GM21447 (cell line): ENCODE data around the gene MCTS1.
"Not testable (repeated sequence)": the region's sequence is repeated elsewhere in the genome, so short reads cannot be mapped to it uniquely, and the experiment has no call there.

Experiments
- ATAC-seq: cut with Tn5 transposase; IDR thresholded peaks from one replicate; pipeline ENCODE4 v1.9.1; 2021; ENCODE audit not compliant: unreplicated experiment

The MCTS1 gene, protein sequence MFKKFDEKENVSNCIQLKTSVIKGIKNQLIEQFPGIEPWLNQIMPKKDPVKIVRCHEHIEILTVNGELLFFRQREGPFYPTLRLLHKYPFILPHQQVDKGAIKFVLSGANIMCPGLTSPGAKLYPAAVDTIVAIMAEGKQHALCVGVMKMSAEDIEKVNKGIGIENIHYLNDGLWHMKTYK

DNA sequence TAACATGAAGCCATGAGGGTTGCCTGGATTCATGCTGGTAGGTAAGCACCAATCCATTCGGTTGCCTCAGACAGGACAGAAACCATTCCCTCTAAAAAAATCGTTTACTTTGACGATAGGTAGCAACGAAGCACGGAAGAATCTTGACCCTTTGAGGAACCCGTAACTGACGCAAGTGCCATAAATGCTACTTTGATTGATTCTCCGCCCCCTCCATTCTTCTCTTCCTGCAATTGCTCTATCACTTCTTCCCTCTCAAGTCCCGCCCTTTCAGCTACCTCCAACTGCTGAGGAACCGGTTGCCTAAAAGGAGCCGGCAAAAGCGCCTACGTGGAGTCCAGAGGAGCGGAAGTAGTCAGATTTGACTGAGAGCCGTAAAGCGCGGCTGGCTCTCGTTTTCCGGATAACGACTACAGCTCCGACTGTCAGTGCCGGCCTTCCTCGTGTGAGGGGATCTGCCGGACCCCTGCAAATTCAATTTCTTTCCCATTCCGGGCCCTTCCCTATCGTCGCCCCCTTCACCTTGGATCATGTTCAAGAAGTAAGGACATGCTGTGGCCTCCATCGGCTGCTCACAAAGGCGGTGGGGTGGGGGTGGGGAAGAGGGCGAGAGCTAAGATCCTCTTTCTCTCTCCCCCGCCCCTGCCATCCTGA is at the start of gene MCTS1:
TSS of gene MCTS1 (plus strand) at position 395 of the 654 bp plus-strand sequence. CDS start at position 531, 136 bp downstream.
- peak; percentile 90 for ATAC-seq

DNA sequence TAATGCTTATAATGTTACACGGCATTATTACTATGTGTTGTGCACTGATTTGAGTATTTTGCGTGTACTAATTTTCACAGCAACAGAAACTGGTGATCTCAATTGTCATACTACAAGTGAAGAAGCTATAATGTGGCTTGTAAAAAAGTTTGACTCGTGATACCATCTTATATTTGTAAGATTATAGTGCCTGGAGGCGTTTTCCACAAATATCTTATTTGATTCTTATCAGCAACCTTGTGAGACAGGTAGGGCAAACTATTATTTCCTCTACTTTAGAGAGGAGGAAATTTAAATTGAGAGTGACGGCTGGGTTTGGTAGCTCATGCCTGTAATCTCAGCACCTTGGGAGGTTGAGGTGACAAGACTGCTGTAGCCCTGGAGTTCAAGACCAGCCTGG is 47.6 kb upstream of the MCTS1 start:
- no peak for ATAC-seq

DNA sequence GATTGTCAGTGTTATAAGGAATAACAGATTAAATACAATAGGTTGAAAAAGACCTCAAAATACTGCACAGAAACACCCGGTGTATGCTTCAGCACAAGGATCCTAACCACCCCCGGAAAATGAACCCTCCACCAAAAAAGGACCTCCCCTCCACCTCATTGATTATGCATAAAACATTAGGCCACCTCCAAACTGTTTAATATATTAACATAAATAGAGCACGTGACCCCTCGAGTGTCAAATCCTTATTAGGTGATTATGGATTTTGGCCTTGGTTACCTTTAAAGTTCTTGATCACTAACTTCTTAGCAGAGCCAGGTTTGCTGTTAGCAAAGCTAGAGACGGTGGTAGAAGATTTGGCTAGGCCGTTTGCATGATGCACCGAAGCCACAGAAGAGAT is 44.1 kb upstream of the MCTS1 start:
- peak; percentile 36 for ATAC-seq

DNA sequence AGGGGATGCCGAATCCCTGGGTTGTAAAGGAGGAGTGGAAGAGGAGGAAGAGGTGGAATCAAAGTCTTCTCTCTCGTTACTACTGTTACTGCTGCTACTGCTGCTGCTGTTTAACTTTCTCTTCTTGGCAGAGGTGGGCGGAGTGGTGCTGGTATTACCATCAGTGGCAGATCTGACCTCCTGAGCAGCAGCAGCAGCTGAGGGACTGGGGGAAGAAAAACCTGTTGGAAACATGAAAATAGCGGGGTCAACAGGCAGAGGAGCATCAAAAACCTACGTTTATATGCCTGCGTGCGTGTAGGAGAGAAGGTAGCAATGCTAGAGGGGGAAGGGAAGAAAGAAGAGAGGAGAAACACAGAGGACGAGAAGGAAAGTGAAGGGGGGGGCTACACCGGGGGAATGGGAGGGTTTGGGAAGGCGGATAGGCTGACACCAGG is 43.5 kb upstream of the MCTS1 start:
- ATAC-seq, result peak; percentile 41

DNA sequence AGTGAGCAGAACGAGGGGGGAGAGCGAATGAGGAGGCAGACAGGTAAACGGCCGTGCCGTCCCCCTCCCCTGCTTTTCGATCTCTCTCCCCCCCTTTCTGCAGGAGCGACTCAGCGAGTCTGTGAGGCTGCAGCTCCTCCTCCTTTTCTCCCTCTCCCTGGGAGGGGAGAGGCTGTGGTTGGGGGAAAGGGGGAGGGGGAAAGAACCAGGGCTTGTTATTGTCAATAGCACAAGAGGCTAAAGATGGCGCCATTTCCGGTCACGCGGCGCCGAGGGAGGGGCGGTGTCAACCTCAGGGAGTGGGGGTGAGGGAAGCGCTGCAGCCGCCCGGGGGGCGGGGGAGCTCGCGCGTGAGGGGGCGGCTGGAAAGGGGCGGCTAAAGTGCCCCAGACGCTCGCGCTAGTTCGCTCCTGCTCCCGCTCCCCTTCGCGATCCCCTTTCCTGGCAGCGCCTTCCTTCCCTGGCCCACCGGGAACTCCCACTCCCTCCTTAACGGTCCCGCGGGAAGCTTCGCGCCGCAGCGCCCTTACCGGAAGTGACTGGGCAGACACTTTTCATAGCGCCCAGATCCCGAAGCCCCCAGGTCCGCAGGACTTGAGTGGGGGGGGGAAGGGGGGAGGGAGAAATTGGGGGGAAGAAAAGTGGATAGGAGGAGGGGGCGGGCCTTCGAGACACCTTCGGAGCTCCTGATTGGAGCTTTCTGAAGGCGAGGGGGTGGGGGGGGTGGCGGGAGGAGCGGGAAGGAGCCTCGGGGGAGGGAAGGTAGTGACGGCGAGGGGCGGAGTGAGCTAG is 42.9 kb upstream of the MCTS1 start, which contains the start of gene CUL4B:
TSS of gene CUL4B (minus strand) at position 121 of the 792 bp plus-strand sequence. CDS start 324 bp downstream, outside the sequence.
- ATAC-seq, result peak; percentile 73

DNA sequence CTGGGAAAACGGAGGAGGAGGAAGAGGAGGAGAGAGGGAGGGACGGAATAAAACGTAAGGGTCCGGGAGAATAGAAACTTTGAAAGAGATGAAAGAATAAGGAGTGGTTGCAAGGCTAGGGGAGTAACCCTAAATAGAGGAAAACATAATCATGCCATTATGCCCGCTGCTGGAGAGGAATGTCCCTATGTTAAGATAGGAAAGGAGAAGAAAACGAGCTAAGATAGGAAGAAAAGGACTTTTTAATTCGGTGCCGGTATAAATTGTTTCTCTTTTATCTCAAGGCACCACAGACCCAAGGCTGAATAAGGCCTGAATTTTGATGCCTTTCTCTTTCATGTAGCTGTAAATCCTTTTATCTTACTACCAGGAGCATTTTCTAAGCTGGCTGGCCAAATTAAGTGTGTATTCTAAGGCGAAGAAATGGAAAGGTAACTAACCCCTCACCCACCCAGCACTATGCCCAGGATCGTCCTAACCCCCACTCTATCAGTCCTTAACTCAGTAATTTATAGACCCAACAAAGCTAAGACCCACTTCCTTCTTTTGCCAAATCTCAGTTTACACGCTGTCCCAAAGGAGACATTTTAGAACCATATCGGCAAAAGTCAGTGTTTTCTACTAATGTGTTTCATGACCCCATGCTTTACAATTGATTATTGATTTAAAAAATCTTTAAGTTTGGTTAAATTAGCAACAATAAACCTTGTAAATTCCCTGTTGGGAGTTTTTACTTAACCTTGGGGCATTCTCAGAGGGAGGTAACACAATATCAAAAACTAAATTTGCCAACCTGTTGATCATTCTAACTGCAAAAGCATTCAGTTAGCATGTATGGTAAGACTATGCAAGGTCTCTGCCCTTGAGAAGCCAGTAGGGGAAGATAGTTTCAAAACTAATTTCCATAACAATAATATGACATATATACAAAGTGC is 42.0 kb upstream of the MCTS1 start:
- ATAC-seq, result no peak

DNA sequence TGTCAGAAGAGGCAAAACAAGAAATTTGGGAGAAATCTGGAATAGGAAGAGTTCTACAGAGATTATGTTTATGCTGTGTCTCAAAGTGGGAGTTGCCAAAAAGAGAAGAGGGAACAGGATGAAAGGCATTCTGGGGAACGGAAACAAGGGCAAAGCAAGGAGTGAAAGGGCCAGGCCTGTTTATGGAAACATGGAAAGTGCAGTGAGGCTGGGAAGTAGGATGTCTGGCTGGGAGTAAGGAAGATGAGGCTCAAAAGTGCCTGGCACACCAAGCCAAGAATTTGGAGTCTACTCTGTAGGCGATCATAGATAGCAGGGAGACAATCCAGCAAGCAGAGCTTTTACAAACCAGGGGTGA is 41.4 kb upstream of the MCTS1 start:
- ATAC-seq, result no peak

DNA sequence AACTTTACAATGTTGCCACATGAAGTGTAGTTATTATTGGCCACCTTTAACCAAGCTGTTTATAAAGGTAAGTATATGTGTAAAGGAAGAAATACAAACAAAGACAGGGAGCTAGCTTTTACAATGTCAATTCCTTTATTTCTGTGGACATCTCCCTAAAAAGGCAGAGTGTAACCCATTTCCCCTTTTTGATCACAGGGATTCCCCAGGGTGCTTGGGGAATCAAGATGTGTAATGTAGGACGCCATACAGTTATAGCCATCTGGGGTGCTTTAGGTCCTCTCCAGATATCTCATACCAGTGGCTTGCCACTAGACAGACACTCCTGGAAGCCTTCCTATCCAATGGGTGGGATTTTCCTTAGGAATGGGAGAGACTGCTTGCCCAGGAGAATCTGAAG is 39.0 kb upstream of the MCTS1 start:
- ATAC-seq, result no peak

DNA sequence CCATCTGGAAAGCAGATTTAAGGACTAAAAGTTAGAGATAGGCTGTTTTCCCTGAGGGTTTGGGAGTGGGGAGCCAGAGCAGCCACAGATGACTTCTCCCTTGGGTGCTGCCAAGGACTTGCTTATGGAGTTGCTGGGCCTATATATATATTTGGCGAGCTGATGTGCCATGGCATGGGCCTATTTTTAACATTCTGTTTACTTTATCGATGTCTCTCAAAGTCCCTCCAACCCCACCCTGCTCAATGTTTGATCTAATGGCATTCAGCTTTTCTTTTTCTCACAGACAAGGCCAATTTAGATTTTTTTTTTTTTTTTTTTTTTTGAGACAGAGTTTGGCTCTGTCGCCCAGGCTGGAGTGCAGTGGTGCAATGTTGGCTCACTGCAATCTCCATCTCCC is 37.1 kb upstream of the MCTS1 start:
- no peak for ATAC-seq

DNA sequence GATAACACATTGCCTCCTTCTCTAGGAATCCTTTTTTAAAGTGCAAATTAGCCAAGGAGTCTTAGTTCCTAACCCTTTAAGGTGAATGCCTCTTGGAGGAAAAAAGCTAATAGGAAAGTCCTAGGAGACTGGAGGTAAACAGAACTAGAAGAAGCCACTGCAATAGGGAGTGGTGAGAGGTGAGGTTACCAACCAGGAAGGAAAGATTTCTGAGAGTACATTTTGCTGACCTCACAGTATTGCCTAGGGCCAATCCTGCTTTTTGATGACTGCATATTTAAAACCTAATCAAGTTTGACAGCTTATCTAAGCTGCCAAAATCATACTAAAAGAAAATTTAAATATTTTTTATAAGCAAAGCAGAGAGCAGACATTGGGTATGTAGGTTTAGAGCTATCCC is 35.9 kb upstream of the MCTS1 start:
- no peak for ATAC-seq

DNA sequence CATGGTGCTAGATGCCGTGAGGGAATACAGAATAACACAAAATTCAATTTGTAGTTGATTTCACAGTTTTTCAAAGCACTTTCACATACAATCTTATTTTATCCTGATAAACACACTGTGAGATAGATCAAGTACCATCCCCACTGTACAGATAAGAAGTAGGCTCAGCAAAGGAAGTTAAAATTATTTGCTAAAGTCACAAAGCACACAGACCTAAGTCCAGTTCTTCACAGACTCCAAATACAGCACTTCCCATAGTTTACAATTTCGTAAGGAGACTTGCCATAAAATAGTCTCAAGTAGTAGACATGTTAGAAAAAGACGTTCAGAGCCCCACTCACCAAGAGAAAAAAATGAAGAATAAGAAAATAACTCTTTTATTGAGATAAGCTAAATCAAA is 35.3 kb upstream of the MCTS1 start:
- ATAC-seq, result no peak

DNA sequence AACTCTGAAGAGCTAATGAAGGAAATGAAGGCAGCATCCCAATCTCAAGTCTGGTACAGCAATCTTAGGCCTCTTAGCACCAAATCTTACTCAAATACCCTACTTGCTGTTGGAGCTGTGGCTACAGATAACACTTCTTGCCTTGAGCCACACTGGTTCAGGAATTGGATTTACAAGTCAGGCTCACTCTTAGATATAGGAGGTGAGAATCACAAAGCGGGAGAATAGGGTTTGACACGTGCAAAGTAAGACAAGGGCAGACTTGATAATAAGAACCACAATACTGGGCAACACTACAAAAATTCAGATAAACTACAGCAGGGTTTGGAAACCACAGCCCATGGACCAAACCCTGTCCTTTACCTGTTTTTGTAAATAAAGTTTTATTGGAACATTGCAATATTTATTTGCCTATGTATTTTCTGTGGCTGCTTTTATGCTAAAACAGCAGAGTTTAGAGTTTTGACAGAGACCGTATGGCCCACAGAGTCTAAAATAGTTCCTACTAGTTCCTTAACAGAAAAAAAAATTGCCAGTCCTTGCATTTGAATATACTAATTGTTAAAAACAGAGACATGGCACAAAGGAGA is 33.8 kb upstream of the MCTS1 start:
- ATAC-seq, result no peak

DNA sequence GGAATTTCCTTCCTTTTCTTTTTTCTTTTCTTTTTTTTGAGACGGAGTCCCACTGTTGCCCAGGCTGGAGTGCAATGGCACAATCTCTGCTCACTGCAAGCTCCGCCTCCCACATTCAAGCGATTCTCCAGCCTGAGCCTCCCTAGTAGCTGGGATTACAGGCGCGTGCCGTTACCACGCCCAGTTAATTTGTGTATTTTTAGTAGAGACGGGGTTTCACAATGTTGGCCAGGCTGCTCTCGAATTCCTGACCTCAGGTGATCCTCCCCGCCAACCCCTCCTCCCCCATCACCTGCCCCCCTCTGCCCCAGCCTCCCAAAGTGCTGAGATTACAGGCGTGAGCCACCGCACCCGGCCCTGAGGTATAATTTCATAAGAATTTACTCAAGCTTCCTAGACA is 30.1 kb upstream of the MCTS1 start:
- not testable (repeated sequence) for ATAC-seq

DNA sequence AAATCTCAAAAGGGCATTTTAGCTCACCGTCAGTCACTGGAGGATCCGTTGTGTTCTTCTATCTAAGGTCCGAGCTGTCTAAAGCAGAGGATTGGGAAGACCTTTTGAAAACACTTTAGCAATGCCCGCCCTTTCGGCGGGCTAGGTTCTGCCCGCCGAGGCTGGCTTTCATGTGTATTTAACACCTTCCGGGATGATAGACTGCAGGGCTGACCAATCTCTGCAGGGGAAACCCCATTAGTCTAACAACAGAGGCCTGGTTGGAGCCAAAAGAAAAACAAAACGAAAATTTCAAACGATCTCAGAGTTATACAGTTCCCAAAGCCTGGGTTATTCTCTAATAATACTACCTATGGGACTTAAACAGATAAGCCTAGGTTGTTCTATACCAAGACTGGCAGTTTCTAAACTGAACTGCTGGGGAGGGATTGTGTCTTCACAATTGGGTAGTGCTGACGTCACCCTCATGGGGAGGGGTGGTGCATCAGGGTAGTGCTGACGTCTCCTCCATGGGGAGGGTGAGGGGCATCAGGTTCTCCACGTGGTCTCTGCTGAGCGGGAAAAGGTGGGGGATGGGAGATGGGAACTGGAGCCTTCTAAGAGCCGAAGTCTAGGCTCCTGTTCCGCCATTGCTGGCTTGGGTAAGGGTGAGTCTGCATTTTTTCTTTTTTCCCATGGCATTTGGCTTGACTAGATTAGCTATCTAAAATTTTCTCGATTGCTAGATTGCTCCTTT is 28.4 kb upstream of the MCTS1 start:
- no peak for ATAC-seq

DNA sequence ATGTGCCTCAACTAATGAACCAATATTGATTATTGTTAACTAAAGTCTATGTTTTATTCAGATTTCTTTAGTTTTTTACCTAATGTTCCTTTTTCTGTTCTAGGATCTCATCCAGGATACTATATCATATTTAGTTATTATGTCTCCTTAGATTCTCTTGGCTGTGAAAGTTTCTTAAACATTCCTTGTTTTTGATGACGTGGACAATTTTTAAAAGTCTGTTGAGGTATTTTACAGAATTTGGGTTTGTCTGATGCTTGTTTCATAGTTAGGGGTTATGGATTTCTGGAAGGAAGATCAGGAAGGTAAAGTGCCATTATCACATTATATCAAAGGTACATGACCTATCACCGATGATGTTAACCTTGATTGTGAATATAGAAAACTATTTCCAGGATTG is 18.2 kb upstream of the MCTS1 start:
- no peak for ATAC-seq

DNA sequence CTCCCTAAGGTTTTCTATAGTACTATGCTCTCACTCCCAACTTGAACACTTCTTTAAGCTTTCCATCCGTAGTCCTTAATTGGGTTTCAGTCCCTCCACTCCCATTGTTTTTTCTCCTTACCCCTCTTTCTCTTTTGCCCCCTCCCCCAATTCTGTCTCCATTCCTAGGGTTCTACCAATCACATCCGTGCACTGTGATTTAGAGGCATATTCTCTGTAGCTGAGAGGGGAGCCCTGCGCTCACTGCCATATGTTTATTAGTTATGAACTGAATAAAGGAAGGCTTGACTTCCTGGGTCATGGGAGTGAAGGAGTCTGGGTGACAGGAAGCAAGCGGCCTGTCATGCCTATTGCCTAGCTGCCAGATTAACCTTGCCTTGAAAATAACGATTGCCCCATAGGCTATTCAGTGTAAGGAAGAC is 471 bp downstream of the MCTS1 start:
- peak; percentile 71 for ATAC-seq

DNA sequence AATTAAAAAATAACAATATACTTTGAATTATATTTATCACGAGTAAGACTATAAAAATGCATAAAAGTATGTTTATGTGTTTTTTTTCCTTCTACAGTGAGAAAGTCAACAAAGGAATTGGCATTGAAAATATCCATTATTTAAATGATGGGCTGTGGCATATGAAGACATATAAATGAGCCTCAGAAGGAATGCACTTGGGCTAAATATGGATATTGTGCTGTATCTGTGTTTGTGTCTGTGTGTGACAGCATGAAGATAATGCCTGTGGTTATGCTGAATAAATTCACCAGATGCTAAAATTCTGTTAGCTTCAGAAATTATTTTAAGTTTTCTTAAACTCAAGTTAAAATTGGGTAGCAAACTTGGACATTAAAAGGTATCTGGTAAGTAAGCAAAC is 8.2 kb downstream of the MCTS1 start:
- ATAC-seq, result no peak

DNA sequence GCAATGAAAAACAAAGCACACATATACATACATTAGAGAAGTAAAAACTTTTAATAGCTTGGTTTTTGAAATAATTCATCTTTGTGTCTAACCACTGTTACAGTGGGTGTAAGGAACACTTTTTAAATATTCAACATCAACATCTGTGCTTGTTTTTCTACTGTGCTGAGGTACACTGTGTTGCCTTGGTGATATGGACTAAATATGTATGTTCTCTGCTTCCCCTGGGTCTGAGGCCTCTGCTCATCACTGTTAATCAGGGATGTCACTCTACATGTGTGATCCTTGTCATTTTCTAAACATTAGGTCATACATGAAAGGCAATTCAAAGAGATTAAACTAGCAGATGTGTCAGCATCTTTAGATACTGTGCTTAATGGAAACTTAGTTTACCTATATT is 10.9 kb downstream of the MCTS1 start:
- no peak for ATAC-seq

DNA sequence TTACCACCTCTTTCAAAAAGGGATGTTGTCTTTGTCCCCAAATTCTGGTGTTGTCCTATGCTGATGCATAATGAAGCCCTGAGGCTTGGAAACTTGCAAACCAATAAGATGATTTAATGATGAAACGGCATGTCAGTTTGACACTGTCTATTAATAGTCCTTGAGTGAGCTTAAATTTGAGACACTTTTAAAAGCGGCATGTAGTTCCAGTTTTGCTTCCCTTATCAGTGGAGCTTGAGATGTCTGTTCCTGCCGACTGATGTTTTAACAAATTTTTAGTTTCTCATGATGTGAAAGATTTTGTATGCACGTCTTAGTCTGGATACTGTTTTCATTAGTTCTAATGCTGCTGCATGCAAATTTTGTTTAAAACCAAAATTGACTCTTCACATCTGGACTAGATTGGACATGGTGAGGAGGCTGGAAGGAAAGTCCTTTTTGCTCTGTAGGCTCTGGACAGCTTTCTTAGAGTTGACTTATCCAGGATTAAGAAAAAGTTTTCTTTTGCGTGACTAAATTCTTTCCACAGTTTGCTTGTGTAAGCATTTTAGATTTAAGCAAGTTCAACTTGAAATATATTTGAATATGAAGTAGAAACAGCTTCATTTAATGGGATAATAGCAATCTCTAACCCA is 14.2 kb downstream of the MCTS1 start:
- ATAC-seq, result no peak
